Astrocyte of the spinal cord (primary cell): ENCODE measurements around the gene LSG1.

Experiments
- DNase-seq: peaks from one replicate; pipeline ENCODE4 v3.0.0; 2011; ENCODE audit warnings: low read depth, low spot score
- H3K4me3 ChIP-seq: 2 replicates; pipeline ENCODE4 v1.5.1; 2011; ENCODE audit warnings: low read depth, mild to moderate bottlenecking, low read length, moderate library complexity
- CTCF ChIP-seq: IDR thresholded peaks from 2 replicates; pipeline ENCODE4 v1.5.1; 2012; ENCODE audit warnings: low read depth, mild to moderate bottlenecking, low read length, inconsistent platforms
- in situ Hi-C: cut with HindIII; loops from 2 replicates; pipeline ENCODE4 v1.10.0; 2017; ENCODE audit warnings: low sequenced_read_pairs

LSG1 gene

GRCh38 chr3:194671900-194672808, at the start of gene LSG1:
Gene LSG1, minus strand, starts transcription at chr3:194672191. Its CDS starts 29 bp downstream, at chr3:194672162.
- peak within 1 kb of the TSS; percentile 93 for H3K4me3 ChIP-seq
- no peak for TF ChIP-seq CTCF
- DNase-seq = peak; percentile 98
- in situ Hi-C loops = no loop called here

GRCh38 chr3:194720048-194720447, 48.1 kb upstream of the LSG1 start:
- no peak for DNase-seq
- TF ChIP-seq CTCF = no peak
- in situ Hi-C loops = no loop called here
- no peak overlapping the region for H3K4me3 ChIP-seq

GRCh38 chr3:194718079-194718478, 46.1 kb upstream of the LSG1 start:
- in situ Hi-C loops = no loop called here
- no peak for DNase-seq
- no peak for TF ChIP-seq CTCF
- no peak overlapping the region for H3K4me3 ChIP-seq

DNA sequence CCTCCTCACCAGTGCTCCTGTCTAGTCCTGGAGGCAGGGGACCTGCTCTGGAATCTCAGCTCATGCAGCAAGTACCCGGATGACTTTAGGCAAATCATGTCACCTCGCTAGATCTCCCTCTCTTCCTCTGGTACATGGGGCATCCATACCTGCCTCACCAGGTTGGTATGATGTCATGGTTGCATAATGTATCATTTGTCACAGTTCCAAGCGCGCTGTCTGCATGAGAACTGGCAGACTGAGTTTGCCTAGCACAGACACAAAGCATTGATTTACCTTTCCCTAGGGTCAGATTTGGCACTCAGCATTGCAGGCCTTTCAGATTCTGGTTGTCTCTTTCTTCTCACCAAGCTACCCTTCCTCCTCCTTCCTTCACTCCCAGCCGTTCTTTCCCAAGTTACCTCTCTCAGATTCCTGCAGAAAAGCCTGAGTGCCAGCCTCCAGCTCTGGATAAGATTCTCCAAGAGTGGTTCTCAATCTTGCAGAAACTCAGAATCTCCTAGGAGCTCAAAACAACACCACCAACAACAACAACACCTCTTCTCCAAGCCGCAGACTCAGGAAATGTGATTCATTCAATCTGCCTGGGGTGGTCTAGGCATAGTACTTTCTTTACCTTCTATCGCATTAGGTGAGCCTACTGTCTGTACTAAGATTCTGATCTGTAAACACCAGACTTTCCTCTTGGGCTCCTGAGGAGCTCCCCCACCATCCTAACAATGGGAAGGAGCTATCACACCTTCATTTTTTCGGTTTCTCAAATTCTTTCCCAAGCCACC, 43.2 kb upstream of the LSG1 start:
- in situ Hi-C loops = no loop called here
- DNase-seq = no peak
- no peak overlapping the region for H3K4me3 ChIP-seq
- no peak for TF ChIP-seq CTCF

DNA sequence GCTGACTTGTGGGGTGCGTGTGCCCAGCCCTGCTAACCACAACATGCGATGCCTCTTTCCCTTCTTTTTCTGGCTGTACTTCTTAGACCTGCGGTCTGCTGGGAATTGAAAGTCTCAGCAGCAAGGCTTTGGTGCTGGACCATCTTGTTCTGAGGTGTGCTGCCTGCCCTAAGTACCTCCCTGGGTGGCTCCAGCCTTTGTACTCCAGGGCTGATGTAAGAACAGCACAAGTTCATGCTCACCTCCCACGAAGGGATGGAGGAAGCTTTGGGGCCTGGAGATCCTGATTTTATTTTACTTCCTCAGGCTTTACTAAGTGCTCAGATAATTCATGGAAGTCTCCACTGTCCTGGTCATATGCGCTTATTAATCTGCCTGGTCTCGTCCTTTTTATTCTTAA, 42.6 kb upstream of the LSG1 start:
- no peak overlapping the region for H3K4me3 ChIP-seq
- in situ Hi-C loops = no loop called here
- no peak for TF ChIP-seq CTCF
- DNase-seq = no peak

GRCh38 chr3:194714137-194714455, 42.1 kb upstream of the LSG1 start:
- DNase-seq = no peak
- H3K4me3 ChIP-seq = no peak overlapping the region
- TF ChIP-seq CTCF = no peak
- in situ Hi-C loops = no loop called here
